Epidermal melanocyte (primary cell): Measurements from ENCODE around the gene SPNS2.

Experiments used
- DNase-seq: peaks from one replicate; pipeline ENCODE4 v3.0.0; 2011; ENCODE audit warnings: low spot score; ENCODE audit not compliant: insufficient read length

SPNS2 gene

GRCh38 chr17:4503283-4504025, 4.8 kb downstream of the SPNS2 start:
- DNase-seq, result no peak

GRCh38 chr17:4504188-4504587, 5.5 kb downstream of the SPNS2 start:
- DNase-seq, result no peak

GRCh38 chr17:4505187-4505586, 6.5 kb downstream of the SPNS2 start:
- no peak for DNase-seq

- DNase-seq, result no peak
These were observed 7.6 kb downstream of the SPNS2 start for GRCh38 chr17:4506175-4506813.

- DNase-seq, result no peak
These were observed 8.2 kb downstream of the SPNS2 start for GRCh38 chr17:4506892-4507291.

- no peak for DNase-seq
These were observed 8.9 kb downstream of the SPNS2 start for GRCh38 chr17:4507361-4508111.

- no peak for DNase-seq
These were observed 9.5 kb downstream of the SPNS2 start for GRCh38 chr17:4508207-4508606.

GRCh38 chr17:4509401-4509800, 10.7 kb downstream of the SPNS2 start:
- DNase-seq, result no peak

- DNase-seq, result no peak
These were observed 11.4 kb downstream of the SPNS2 start for GRCh38 chr17:4509923-4510617.

- DNase-seq, result no peak
These were observed 11.9 kb downstream of the SPNS2 start for GRCh38 chr17:4510618-4510941.

GRCh38 chr17:4511199-4511932, 12.7 kb downstream of the SPNS2 start:
- no peak for DNase-seq

GRCh38 chr17:4512156-4513112, 13.8 kb downstream of the SPNS2 start:
- no peak for DNase-seq

GRCh38 chr17:4513113-4514032, 14.7 kb downstream of the SPNS2 start:
- DNase-seq, result no peak

GRCh38 chr17:4514206-4514605, 15.5 kb downstream of the SPNS2 start:
- no peak for DNase-seq

- DNase-seq, result no peak
These were observed 16.1 kb downstream of the SPNS2 start for GRCh38 chr17:4514779-4515178.

GRCh38 chr17:4515501-4515900, 16.8 kb downstream of the SPNS2 start:
- DNase-seq, result no peak

GRCh38 chr17:4516735-4517134, 18.1 kb downstream of the SPNS2 start:
- no peak for DNase-seq

- DNase-seq, result no peak
These were observed 20.2 kb downstream of the SPNS2 start for GRCh38 chr17:4518901-4519300.

GRCh38 chr17:4519361-4519788, 20.7 kb downstream of the SPNS2 start:
- DNase-seq, result no peak
